ENCODE measurements around the gene MFSD12. TPM values are rescaled to one million over a fixed set of nuclear protein-coding genes. Genes with fewer than 3 reads are reported as not detected.
A peak's percentile ranks its signal among the peaks of the same experiment; 100 is the strongest.
"Not testable (repeated sequence)": the region's sequence is repeated elsewhere in the genome, so short reads cannot be mapped to it uniquely, and the experiment has no call there.

MFSD12 gene
- total RNA-seq, 1 donor from 2014 or later = 80.7 TPM

- TF ChIP-seq, protein P1, sequence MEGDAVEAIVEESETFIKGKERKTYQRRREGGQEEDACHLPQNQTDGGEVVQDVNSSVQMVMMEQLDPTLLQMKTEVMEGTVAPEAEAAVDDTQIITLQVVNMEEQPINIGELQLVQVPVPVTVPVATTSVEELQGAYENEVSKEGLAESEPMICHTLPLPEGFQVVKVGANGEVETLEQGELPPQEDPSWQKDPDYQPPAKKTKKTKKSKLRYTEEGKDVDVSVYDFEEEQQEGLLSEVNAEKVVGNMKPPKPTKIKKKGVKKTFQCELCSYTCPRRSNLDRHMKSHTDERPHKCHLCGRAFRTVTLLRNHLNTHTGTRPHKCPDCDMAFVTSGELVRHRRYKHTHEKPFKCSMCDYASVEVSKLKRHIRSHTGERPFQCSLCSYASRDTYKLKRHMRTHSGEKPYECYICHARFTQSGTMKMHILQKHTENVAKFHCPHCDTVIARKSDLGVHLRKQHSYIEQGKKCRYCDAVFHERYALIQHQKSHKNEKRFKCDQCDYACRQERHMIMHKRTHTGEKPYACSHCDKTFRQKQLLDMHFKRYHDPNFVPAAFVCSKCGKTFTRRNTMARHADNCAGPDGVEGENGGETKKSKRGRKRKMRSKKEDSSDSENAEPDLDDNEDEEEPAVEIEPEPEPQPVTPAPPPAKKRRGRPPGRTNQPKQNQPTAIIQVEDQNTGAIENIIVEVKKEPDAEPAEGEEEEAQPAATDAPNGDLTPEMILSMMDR (IDR thresholded peaks at IDR 0.05) = no peak
- Histone ChIP-seq H3K27ac (no peak overlapping the region), H3K36me3 (peaks cover 8% of the 10 kb centered on the region), H3K4me1 (peaks cover 14% of the 10 kb centered on the region), H3K27me3 (ENCODE audit: low read depth) (no peaks in the 10 kb centered on the region), H3K9me3 (no peaks in the 10 kb centered on the region), H3K4me3 (no peak overlapping the region)
- DNase-seq = no peak
- intact Hi-C loops (cut with DNase I) = no loop called here
- no peak for ATAC-seq
Measured at GRCh38 chr19:3570606-3571011, 13.2 kb upstream of the MFSD12 start.

- ATAC-seq; H3K4me3 ChIP-seq; DNase-seq; H3K27ac ChIP-seq; intact Hi-C loops (cut with DNase I); H3K9me3 ChIP-seq; H3K36me3 ChIP-seq; H3K27me3 ChIP-seq (ENCODE audit: low read depth): not testable (repeated sequence)
- peaks cover 14% of the 10 kb centered on the region for H3K4me1 ChIP-seq
Measured at GRCh38 chr19:3570042-3570441, 12.7 kb upstream of the MFSD12 start.

- DNase-seq (no peak), ATAC-seq (no peak)
- Histone ChIP-seq H3K27me3 (ENCODE audit: low read depth) (no peaks in the 10 kb centered on the region), H3K4me1 (no peaks in the 10 kb centered on the region), H3K27ac (no peak overlapping the region), H3K36me3 (no peaks in the 10 kb centered on the region), H3K9me3 (no peaks in the 10 kb centered on the region), H3K4me3 (no peak overlapping the region)
- intact Hi-C loops (cut with DNase I) = no loop called here
- TF ChIP-seq, protein P1 (IDR thresholded peaks at IDR 0.05) = no peak
Measured at GRCh38 chr19:3565139-3565538, 7.8 kb upstream of the MFSD12 start.

- ATAC-seq (no peak), DNase-seq (no peak)
- intact Hi-C loops (cut with DNase I) = no loop called here
- TF ChIP-seq, protein P1 (IDR thresholded peaks at IDR 0.05) = no peak
- Histone ChIP-seq H3K4me3 (no peak overlapping the region), H3K27ac (no peak overlapping the region), H3K4me1 (no peaks in the 10 kb centered on the region), H3K9me3 (no peaks in the 10 kb centered on the region), H3K27me3 (ENCODE audit: low read depth) (no peaks in the 10 kb centered on the region), H3K36me3 (no peaks in the 10 kb centered on the region)
Measured at GRCh38 chr19:3563709-3564524, 6.5 kb upstream of the MFSD12 start.

DNA sequence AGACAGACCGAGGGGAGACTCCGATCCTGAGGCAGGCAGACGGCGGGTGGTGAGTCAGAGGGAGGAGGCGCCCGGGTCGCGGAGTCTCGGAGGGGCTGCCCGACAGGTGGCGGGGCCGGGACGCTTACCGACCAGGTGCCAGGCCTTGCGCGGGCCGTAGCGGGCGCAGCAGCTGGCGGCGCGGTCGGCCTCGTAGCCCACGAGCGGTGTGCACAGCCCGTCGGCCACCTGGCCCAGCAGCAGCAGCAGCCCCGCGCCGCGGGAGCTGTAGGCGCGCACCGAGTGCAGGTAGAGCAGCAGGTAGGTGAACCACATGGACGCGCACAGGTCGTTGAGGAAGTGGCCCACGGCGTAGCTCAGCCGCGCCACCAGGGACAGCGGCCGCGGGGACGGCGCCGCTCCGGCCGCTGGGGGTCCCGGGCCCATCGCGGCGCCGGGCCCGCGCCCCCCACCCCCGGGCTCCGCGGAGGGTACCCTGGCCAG lies 367 bp downstream of the MFSD12 start:
- no peaks in the 10 kb centered on the region for H3K27me3 ChIP-seq (ENCODE audit: low read depth)
- peak overlapping the region; percentile 95 for H3K4me3 ChIP-seq
- DNase-seq (peak; percentile 70), ATAC-seq (peak; percentile 23 to 35)
- H3K4me1 ChIP-seq = peaks cover 48% of the 10 kb centered on the region
- TF ChIP-seq, protein P1 (IDR thresholded peaks at IDR 0.05) = peak; percentile 15
- H3K36me3 ChIP-seq = no peaks in the 10 kb centered on the region
- H3K9me3 ChIP-seq = no peaks in the 10 kb centered on the region
- peak overlapping the region; percentile 87 for H3K27ac ChIP-seq
- intact Hi-C loops (cut with DNase I) = no loop called here

- intact Hi-C loops (cut with DNase I) = no loop called here
Measured at GRCh38 chr19:3556423-3556977, 886 bp downstream of the MFSD12 start.

More at GRCh38 chr19:3556423-3556977, 886 bp downstream of the MFSD12 start:
- no peaks in the 10 kb centered on the region for H3K9me3 ChIP-seq
- peak overlapping the region; percentile 95 for H3K4me3 ChIP-seq
- H3K27me3 ChIP-seq (ENCODE audit: low read depth) = no peaks in the 10 kb centered on the region
- no peak for DNase-seq
- peak overlapping the region; percentile 87 for H3K27ac ChIP-seq
- ATAC-seq = no peak
- TF ChIP-seq, protein P1 (IDR thresholded peaks at IDR 0.05) = no peak
- H3K36me3 ChIP-seq = no peaks in the 10 kb centered on the region
- peaks cover 48% of the 10 kb centered on the region for H3K4me1 ChIP-seq

All from lower lobe of right lung (tissue), 2 donors.